HEK293T (cell line): ENCODE results near the gene TNS3.

ENCODE experiments used
- BHLHE40 ChIP-seq: fragments of 450-650 bp; IDR thresholded peaks from 2 replicates; pipeline ENCODE4 v1.6.1; 2016; ENCODE audit warnings: mild to moderate bottlenecking, moderate library complexity, borderline replicate concordance
- FOXM1 ChIP-seq: fragments of 450-650 bp; IDR thresholded peaks from 2 replicates; pipeline ENCODE4 v1.6.1; 2017; ENCODE audit warnings: mild to moderate bottlenecking, borderline replicate concordance
- HDGF ChIP-seq: fragments of 450-650 bp; IDR thresholded peaks from 2 replicates; pipeline ENCODE4 v1.6.1; 2017; ENCODE audit warnings: antibody characterized with exemption, borderline replicate concordance
- L3MBTL2 ChIP-seq: fragments of 450-650 bp; conservative IDR thresholded peaks from 2 replicates; pipeline ENCODE4 v1.6.1; 2016; ENCODE audit warnings: mild to moderate bottlenecking
- NFRKB ChIP-seq: fragments of 450-650 bp; IDR thresholded peaks from 2 replicates; pipeline ENCODE4 v1.6.1; 2016; ENCODE audit warnings: mild to moderate bottlenecking, moderate library complexity
- SP1 ChIP-seq: fragments of 450-650 bp; IDR thresholded peaks from 2 replicates; pipeline ENCODE4 v1.6.1; 2017
- SUZ12 ChIP-seq: fragments of 450-650 bp; IDR thresholded peaks from 2 replicates; pipeline ENCODE4 v1.6.1; 2016; ENCODE audit warnings: mild to moderate bottlenecking

DNA sequence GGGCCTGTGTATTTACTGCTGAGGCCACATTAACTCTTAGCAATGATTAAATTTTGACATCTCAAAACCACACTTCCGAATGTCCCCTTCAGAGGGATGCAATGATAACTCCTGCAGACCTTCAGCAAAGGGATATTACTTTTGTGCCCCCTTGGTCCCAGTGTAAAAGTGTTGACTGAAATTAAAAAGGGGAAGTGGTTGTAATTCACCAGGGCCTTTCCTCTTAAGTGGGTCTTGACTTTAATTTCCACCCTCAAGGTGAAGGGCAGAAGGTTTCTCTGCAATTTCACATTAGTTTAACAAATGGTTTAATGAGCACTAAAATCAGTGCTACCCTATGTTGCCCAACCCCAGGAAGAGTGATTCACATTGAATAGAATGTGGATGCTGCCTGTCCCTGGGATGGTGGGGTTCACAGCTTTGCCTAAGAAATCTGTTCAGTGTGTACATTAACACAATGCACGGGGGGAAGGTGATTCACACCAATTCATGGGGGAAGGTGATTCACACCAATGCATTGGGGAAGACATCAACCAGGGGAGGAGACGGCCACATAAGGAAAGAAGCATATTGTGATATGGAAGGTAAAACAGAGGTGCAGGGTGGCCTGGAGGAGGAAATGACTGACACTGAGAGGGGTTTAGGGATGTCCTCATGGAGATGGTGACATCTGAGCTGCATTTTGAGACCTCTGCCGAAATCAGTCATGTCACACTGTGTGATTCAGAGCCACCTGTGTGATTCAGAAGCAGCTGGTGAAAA lies 19.4 kb upstream of the TNS3 start:
- no peak for TF ChIP-seq NFRKB
- TF ChIP-seq FOXM1 = no peak
- TF ChIP-seq HDGF = no peak
- TF ChIP-seq SP1 = no peak
- TF ChIP-seq SUZ12 = no peak
- TF ChIP-seq BHLHE40 = no peak
- TF ChIP-seq L3MBTL2 = no peak
